Kidney tubule cell (primary cell): ENCODE measurements around the gene EIF5A.

Experiments used
- DNase-seq: peaks from one replicate; pipeline ENCODE4 v3.0.0-alpha.2; 2018; ENCODE audit warnings: low spot score

EIF5A gene

GRCh38 chr17:7285679-7286078 lies 21.7 kb upstream of the EIF5A start:
- no peak for DNase-seq

- DNase-seq = no peak
These were observed 18.0 kb upstream of the EIF5A start for GRCh38 chr17:7289256-7290032.

GRCh38 chr17:7290166-7290565 lies 17.3 kb upstream of the EIF5A start:
- no peak for DNase-seq

- no peak for DNase-seq
These were observed 16.7 kb upstream of the EIF5A start for GRCh38 chr17:7290685-7291084.

DNA sequence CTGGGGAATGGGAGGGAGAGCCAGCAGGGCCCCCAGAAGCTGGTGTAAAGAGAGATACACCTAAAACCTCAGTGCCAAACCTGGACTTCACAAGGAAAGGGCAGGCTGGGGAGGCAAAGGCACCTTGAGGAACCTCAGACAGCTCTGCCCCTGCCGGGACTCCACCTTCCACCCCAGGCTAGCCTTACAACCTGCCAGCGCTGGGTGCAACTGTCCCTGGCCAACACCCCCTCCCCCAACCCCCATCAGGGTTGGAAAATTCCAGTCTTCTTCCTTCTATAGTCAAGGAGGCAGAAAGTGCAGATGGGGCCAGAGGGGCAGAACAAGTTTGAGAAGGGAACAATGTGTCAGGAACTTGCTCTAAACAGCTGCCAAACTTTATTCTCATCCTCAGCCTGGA lies 15.2 kb upstream of the EIF5A start:
- no peak for DNase-seq

DNA sequence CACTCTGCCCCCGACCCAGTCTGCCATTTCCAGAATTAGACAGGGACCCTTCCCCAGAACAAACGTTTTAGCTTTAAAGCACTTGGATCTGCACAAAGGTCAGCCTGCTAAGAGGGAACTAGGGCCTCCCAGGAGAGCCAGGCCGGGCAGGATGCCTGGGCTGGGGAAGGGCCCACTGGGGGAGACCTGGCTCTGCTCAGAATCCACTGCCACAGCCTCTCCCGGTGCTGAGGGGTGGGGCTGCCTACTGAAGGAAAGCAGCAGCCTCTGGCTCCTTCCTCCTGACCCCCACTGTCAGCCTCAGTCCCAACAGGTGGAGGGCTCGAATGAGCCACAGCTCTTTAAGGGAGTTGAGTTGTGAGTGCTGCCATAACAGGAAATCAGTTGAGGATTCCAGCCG lies 14.7 kb upstream of the EIF5A start:
- DNase-seq = no peak

DNA sequence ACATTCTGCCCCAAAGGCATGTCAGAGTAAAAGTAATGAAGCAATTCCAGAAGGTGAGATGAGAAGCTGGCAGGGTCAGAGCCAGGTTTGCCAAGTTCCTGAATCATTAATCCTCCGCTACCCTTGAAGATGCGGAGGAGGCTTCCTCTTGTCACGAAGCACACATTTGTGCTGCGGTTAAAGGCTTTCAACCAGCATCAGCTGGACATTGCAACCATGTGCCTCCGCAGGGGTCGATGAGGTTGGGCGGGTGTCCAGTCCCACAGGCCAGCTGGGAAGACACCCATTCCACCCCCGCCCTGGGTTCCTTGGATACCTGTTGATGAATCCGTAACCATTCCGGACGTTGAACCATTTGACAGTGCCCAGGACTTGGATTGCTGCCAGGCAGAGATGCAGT lies 14.3 kb upstream of the EIF5A start:
- peak; percentile 67 for DNase-seq

DNA sequence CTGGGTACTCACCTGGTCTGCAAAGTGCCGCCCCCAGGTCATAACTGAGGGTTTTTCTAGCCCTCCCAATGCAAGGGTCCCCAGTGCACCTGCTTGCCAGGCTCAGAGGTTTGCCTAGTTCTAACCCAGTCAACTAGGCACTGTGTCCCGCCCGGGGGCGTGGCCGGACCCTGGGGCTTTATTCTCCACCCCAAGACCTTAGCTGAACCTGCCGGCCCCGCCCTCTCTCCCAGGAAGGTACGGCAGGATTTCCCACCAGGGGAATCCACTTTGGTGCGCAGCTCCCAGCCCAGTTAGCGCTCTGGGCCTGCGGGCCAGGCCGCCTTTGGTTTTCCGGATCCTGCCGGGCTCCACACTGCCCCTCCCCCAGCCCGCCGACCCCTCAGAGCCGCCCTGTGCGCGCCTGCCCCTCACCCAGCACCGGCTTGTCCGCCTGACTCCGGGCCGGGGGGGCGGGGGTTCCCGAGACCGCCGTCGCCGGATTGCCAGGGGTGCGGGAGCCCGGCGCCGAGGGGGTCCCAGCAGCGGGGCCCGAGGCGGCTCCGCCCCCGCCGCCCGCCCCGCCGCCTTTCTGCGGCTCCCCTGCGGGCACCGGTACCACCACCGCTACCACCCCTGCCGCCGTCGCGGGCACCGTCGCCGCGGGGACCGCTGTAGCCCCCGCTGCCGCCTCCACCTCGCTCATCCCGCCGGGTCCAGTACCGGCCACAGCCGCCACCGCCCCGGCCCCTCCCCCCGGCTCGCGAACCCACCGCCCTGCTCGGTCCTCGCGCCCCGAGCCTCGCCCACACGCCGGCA lies 13.4 kb upstream of the EIF5A start:
- peak; percentile 11 for DNase-seq

GRCh38 chr17:7294614-7295153 lies 12.7 kb upstream of the EIF5A start, which contains the start of gene YBX2:
YBX2 (minus strand) TSS chr17:7294639; CDS start chr17:7294500, 139 bp downstream.
- DNase-seq = peak; percentile 68

- DNase-seq = no peak
These were observed 11.9 kb upstream of the EIF5A start for GRCh38 chr17:7295230-7296180.

DNA sequence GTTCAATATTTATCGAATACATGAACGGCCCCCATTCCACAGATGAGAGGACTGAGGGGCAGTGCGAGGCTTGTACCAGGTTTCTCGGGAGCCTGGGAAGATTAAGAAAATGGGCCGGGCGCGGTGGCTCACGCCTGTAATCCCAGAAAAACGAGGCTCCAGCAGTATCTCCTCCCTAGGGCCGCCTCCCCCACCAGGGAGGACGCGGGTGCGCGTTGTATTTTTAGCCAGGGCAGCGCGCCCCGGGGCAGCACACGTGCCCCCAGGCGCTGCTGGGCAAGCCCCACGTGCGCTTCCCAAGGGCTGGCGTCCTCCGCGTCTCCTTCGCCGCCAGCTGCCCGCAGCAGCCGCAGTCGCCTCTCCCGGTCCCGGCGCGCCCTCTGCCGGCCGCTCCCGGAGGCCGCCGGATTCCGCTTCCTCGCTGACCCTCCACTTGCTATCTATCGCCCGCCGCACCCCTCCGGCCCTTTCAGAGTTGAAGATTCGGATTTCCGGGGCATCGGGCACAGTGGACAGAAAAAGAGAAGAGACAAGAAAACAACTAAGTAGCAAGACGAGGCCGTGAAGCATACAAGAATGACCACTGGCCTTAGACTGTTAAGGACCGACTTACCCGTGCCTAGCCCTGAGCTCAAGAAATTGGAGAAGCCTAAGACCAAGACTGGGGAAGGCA lies 11.1 kb upstream of the EIF5A start:
- DNase-seq = peak; percentile 82

GRCh38 chr17:7304179-7304578 lies 3.2 kb upstream of the EIF5A start:
- DNase-seq = no peak

DNA sequence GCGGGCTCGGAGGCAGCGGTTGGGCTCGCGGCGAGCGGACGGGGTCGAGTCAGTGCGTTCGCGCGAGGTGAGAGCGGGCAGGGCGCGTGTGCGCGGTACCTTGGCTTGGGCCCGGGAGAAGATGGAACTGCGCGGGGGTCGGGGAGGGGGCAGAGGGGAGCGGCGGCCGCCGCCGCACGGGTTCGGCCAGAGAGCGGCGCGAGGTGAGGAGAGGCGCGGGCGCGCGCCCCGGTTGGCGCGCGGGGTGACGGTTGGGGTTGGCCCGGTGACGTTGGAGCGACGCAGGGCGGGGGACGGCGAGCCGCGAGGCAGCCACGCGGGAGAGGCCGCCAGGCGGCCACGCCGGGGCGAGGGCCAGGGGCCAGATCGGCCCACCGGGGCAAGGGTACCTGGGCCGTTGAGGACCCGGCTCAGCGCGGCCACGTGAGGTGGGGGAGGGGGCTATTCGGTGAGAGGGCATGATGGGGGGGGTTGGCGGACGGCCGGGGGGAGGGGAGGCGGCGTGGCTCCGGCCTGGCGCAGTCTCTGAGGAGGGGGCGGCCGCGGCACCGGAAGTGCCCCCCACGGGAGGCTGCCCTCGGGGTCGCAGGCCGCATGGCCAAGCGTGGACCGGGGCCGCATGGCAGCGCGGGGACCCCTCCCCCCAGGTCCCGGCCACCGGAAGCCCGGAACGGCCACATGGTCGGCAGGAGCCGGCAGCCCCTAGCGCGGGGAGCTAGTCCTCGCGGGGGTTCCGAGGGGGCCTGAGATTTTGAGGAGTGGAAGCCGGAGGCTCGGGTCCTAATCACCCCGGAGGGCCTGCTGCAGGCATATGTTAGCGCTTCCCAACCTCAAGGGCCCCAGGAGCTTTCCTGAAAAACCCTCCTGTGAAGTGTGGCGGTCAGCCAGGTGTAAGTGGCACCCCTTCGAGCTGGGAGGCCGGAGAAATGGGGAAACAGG lies 527 bp downstream of the EIF5A start:
- DNase-seq = peak; percentile 42

DNA sequence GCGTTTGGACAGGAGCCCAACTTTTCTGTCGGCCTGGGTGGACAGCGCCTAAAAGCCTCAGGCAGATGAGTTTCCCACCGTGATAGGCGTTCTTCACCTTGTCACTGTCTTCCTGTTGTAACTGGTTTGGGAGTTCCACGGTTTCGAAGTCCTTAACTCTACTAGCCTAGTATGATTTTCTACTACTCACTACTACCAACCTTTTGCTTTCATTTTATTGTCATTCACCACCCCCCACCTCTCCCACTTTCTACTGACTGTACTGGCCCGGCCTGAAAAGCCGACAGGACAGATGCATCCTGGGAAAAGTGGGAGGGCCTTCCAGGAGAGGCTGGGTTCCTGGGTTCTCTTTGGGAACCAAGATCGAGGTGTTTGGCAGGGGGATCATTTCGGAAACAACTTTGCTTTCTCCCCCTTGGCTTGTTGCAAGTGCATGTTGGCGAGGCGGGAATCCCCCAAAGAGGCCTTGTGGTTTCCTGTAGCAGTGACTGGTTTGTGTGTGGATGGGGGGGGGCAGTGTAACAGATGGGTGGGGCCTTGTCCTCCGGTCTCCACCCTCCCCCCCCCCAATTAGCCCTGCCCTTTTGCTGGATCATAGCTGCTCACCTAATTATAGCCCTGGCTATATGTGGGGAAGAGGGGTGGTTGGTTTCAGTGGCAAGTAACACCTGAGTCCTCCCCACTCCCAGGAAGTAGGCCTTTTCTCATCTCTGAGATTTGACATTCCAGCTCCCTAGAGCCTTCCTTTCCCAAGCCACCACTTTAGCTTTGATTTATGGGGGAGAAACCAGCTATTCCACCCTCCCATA lies 1.4 kb downstream of the EIF5A start:
- peak; percentile 85 for DNase-seq

DNA sequence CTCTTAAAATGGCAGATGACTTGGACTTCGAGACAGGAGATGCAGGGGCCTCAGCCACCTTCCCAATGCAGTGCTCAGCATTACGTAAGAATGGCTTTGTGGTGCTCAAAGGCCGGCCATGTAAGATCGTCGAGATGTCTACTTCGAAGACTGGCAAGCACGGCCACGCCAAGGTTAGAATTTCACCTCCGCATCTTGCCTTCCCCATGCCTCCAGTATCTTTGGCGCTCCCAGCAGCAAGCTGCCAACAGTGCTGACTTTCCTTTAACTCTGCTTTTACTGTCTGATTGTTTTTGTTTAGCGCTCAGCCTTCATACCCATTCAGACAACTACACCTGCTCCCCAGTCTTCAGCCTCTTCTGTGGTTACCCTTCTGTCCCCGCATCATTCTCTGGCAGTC lies 2.2 kb downstream of the EIF5A start:
- DNase-seq = no peak

- DNase-seq = no peak
These were observed 3.8 kb downstream of the EIF5A start for GRCh38 chr17:7311110-7311705.

GRCh38 chr17:7312432-7313087 lies 5.1 kb downstream of the EIF5A start:
- DNase-seq = no peak
